Neuronal stem cell (in vitro differentiated cells): ENCODE measurements around the gene SLC9A9.

Experiments used
- DNase-seq: peaks from one replicate; pipeline ENCODE4 v3.0.0-alpha.2; 2013; ENCODE audit warnings: low spot score
- H2AFZ ChIP-seq: one replicate; pipeline ENCODE4 v1.6.1; 2013; ENCODE audit warnings: mild to moderate bottlenecking, low read length, inconsistent platforms
- H2AK5ac ChIP-seq: 2 replicates; pipeline ENCODE4 v1.6.1; 2013; ENCODE audit warnings: low read depth, mild to moderate bottlenecking, inconsistent platforms, low read length, moderate library complexity, mixed read lengths
- H2BK120ac ChIP-seq: 2 replicates; pipeline ENCODE4 v1.6.1; 2013; ENCODE audit warnings: low read depth, mild to moderate bottlenecking, inconsistent platforms, low read length, moderate library complexity, mixed read lengths
- H2BK12ac ChIP-seq: one replicate; pipeline ENCODE4 v1.6.1; 2013; ENCODE audit warnings: low read length, inconsistent platforms
- H2BK15ac ChIP-seq: 2 replicates; pipeline ENCODE4 v1.6.1; 2013; ENCODE audit warnings: mild to moderate bottlenecking, low read length, inconsistent platforms, mixed read lengths
- H2BK5ac ChIP-seq: one replicate; pipeline ENCODE4 v1.6.1; 2013; ENCODE audit warnings: inconsistent platforms, mild to moderate bottlenecking, low read length, moderate library complexity
- H3K14ac ChIP-seq: one replicate; pipeline ENCODE4 v1.6.1; 2013; ENCODE audit warnings: low read length, inconsistent platforms
- H3K18ac ChIP-seq: 2 replicates; pipeline ENCODE4 v1.6.1; 2013; ENCODE audit warnings: low read length, inconsistent platforms
- H3K23ac ChIP-seq: 2 replicates; pipeline ENCODE4 v1.6.1; 2013; ENCODE audit warnings: low read depth, mild to moderate bottlenecking, mixed read lengths, low read length, inconsistent platforms; ENCODE audit not compliant: poor library complexity
- H3K27ac ChIP-seq: replicated peaks from 3 replicates; pipeline ENCODE4 v1.5.1; 2013; ENCODE audit warnings: low read length, inconsistent platforms
- H3K27me3 ChIP-seq, 3 experiments: 2 replicates each; pipeline ENCODE4 v1.6.1; 2013; ENCODE audit warnings: low read length in 3 of 3, mild to moderate bottlenecking in 2 of 3, inconsistent platforms in 1 of 3, low read depth in 1 of 3, mixed read lengths in 1 of 3, moderate library complexity in 1 of 3; ENCODE audit not compliant: control insufficient read depth in 3 of 3, insufficient read depth in 3 of 3
- H3K36me3 ChIP-seq, 2 donors: replicated peaks in 1 of 2; 2 replicates each; pipeline ENCODE4 v1.6.1; 2013; ENCODE audit warnings: low read length in 2 of 2; ENCODE audit not compliant: control insufficient read depth in 2 of 2, insufficient read depth in 2 of 2
- H3K4ac ChIP-seq: 2 replicates; pipeline ENCODE4 v1.6.1; 2013; ENCODE audit warnings: inconsistent platforms, mild to moderate bottlenecking, low read length, moderate library complexity
- H3K4me1 ChIP-seq, 2 donors: 1 replicate in 1 of 2; 2 replicates in 1 of 2; pipeline ENCODE4 v1.6.1; 2013; ENCODE audit warnings: low read length in 2 of 2, low read depth in 1 of 2; ENCODE audit not compliant: control insufficient read depth in 2 of 2, insufficient read depth in 1 of 2
- H3K4me2 ChIP-seq: one replicate; pipeline ENCODE4 v1.6.1; 2013; ENCODE audit warnings: mild to moderate bottlenecking, low read length, inconsistent platforms; ENCODE audit not compliant: insufficient read depth, poor library complexity, severe bottlenecking
- H3K4me3 ChIP-seq, 2 donors: 2 replicates each; pipeline ENCODE4 v1.5.1; 2013; ENCODE audit warnings: low read length in 2 of 2, mild to moderate bottlenecking in 2 of 2, inconsistent platforms in 1 of 2, moderate library complexity in 1 of 2
- H3K79me1 ChIP-seq: one replicate; pipeline ENCODE4 v1.6.1; 2013; ENCODE audit warnings: low read depth, mild to moderate bottlenecking, inconsistent platforms, low read length, moderate library complexity
- H3K9ac ChIP-seq: one replicate; pipeline ENCODE4 v1.6.1; 2013; ENCODE audit warnings: mild to moderate bottlenecking, low read depth, low read length, inconsistent platforms; ENCODE audit not compliant: poor library complexity
- H3K9me3 ChIP-seq, 2 donors: replicated peaks in 1 of 2; 2 replicates each; pipeline versions ENCODE3 to v1.6.1; 2013; ENCODE audit warnings: low read length in 2 of 2, mild to moderate bottlenecking in 2 of 2, inconsistent platforms in 1 of 2, low read depth in 1 of 2, mixed read lengths in 1 of 2, moderate library complexity in 1 of 2; ENCODE audit not compliant: control insufficient read depth in 2 of 2, insufficient read depth in 1 of 2
- H4K8ac ChIP-seq: one replicate; pipeline ENCODE4 v1.6.1; 2013; ENCODE audit warnings: low read depth, mild to moderate bottlenecking, inconsistent platforms, low read length, moderate library complexity
- H4K91ac ChIP-seq: one replicate; pipeline ENCODE4 v1.6.1; 2013; ENCODE audit warnings: low read length, low read depth, mild to moderate bottlenecking, inconsistent platforms; ENCODE audit not compliant: poor library complexity
- WGBS, 2 donors: extraction: QIAGEN DNeasy Blood & Tissue Kit; methylation state at CpG; one replicate each; pipeline ENCODE4 v1.1.7; 2013; ENCODE audit warnings: missing lambda C conversion rate in 2 of 2, mixed read lengths in 1 of 2; ENCODE audit not compliant: insufficient read length in 2 of 2, insufficient replicate concordance in 1 of 2; ENCODE audit errors: extremely low coverage in 2 of 2; 5-methylcytosine and 5-hydroxymethylcytosine counted together

SLC9A9 gene

GRCh38 chr3:143653935-143654334, 194.3 kb downstream of the SLC9A9 start:
- WGBS, 2 donors: no CpG with 5 or more reads among the region's 2 CpGs
- Histone ChIP-seq H3K4me2 (no peak overlapping the region), H3K9me3 (no peaks in the 10 kb centered on the region), H4K91ac (no peak overlapping the region), H2BK5ac (no peak overlapping the region), H3K14ac (no peak overlapping the region), H3K23ac (no peak overlapping the region), H2BK12ac (no peak overlapping the region), H3K79me1 (no peaks in the 10 kb centered on the region), H3K36me3 (no peaks in the 10 kb centered on the region), H3K4ac (no peak overlapping the region), H3K9ac (no peak overlapping the region), H2AFZ (no peak overlapping the region), H2BK120ac (no peak overlapping the region), H3K4me3 (no peak overlapping the region), H3K27ac (no peak overlapping the region), H2BK15ac (no peak overlapping the region), H3K27me3 (no peaks in the 10 kb centered on the region), H2AK5ac (no peak overlapping the region), H3K18ac (no peak overlapping the region), H4K8ac (no peak overlapping the region), H3K4me1 (peaks cover 0 to 2% of the 10 kb centered on the region in 2 donors)
- DNase-seq: no peak

- Histone ChIP-seq H3K4ac (no peak overlapping the region), H3K4me3 (no peak overlapping the region), H3K18ac (no peak overlapping the region), H4K8ac (no peak overlapping the region), H3K9ac (no peak overlapping the region), H3K4me2 (no peak overlapping the region), H2BK15ac (no peak overlapping the region), H3K27ac (no peak overlapping the region), H2BK5ac (no peak overlapping the region), H3K23ac (no peak overlapping the region), H3K79me1 (no peaks in the 10 kb centered on the region), H2AK5ac (no peak overlapping the region), H3K36me3 (no peaks in the 10 kb centered on the region), H4K91ac (no peak overlapping the region), H2BK120ac (no peak overlapping the region), H3K14ac (no peak overlapping the region), H2BK12ac (no peak overlapping the region), H3K4me1 (peaks cover 0 to 2% of the 10 kb centered on the region in 2 donors), H3K27me3 (no peaks in the 10 kb centered on the region), H3K9me3 (no peaks in the 10 kb centered on the region), H2AFZ (no peak overlapping the region)
- DNase-seq: no peak
- WGBS, 2 donors: no CpG with 5 or more reads among the region's 2 CpGs
Measured at GRCh38 chr3:143653493-143653892, 194.8 kb downstream of the SLC9A9 start.

DNA sequence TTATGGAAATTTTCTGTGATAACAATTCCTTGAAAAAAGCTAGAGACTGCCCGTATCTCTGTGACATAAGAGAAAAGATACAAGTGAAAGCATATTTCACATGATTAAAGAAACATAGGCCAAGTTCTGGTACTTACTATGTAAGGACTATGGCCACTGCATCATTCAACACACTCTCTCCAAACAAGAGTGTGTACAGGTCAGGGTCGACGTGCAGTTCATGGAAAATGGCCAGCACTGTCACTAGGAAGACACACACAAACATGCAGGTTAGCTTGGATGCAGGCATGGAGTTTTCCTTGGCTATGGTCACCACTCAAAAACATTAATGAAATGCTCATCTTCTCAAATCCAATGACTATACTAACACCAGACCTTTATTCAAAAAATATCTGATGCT, 196.2 kb downstream of the SLC9A9 start:
- Histone ChIP-seq H3K9me3 (no peaks in the 10 kb centered on the region), H3K4me1 (peaks cover 0 to 2% of the 10 kb centered on the region in 2 donors), H3K9ac (peak overlapping the region; percentile 32)

GRCh38 chr3:143650827-143651226, 197.4 kb downstream of the SLC9A9 start:
- WGBS, 2 donors: no CpG with 5 or more reads among the region's 1 CpG
- no peak overlapping the region for H3K18ac ChIP-seq

More for the DNA sequence above, 196.2 kb downstream of the SLC9A9 start:
- H2AK5ac ChIP-seq: no peak overlapping the region
- H3K14ac ChIP-seq: no peak overlapping the region
- H4K91ac ChIP-seq: no peak overlapping the region
- no peak overlapping the region for H4K8ac ChIP-seq
- no peak overlapping the region for H3K23ac ChIP-seq
- H2AFZ ChIP-seq: no peak overlapping the region
- no peak overlapping the region for H2BK5ac ChIP-seq
- no peak overlapping the region for H2BK120ac ChIP-seq
- H2BK15ac ChIP-seq: no peak overlapping the region
- H3K79me1 ChIP-seq: no peaks in the 10 kb centered on the region
- no peak overlapping the region for H2BK12ac ChIP-seq
- no peak for DNase-seq
- no peak overlapping the region for H3K4me2 ChIP-seq
- H3K36me3 ChIP-seq: no peaks in the 10 kb centered on the region
- H3K27ac ChIP-seq: no peak overlapping the region
- no CpG with 5 or more reads among the region's 3 CpGs for WGBS, 2 donors
- no peak overlapping the region for H3K4me3 ChIP-seq
- H3K4ac ChIP-seq: no peak overlapping the region
- H3K18ac ChIP-seq: no peak overlapping the region
- no peaks in the 10 kb centered on the region for H3K27me3 ChIP-seq

More at GRCh38 chr3:143650827-143651226, 197.4 kb downstream of the SLC9A9 start:
- Histone ChIP-seq H3K9me3 (no peaks in the 10 kb centered on the region), H3K4me1 (peaks cover 0 to 2% of the 10 kb centered on the region in 2 donors), H3K4ac (no peak overlapping the region), H2AFZ (no peak overlapping the region), H2BK5ac (no peak overlapping the region), H2AK5ac (no peak overlapping the region), H2BK120ac (no peak overlapping the region), H3K23ac (no peak overlapping the region), H4K91ac (no peak overlapping the region), H3K27me3 (no peaks in the 10 kb centered on the region), H3K27ac (no peak overlapping the region), H3K9ac (no peak overlapping the region), H2BK12ac (no peak overlapping the region), H2BK15ac (no peak overlapping the region), H3K4me2 (no peak overlapping the region), H4K8ac (no peak overlapping the region), H3K4me3 (no peak overlapping the region), H3K79me1 (no peaks in the 10 kb centered on the region), H3K36me3 (no peaks in the 10 kb centered on the region), H3K14ac (no peak overlapping the region)
- no peak for DNase-seq
